Measurements from ENCODE around the gene IL1RAPL1.

- TF ChIP-seq EP300 (IDR thresholded peaks at IDR 0.05) (no peak), CTCF (IDR thresholded peaks at IDR 0.05) (no peak), POLR2A (IDR thresholded peaks at IDR 0.05) (no peak)
Observed at GRCh38 chrX:29042341-29042740, 455.1 kb downstream of the IL1RAPL1 start.
